Chondrocyte (in vitro differentiated cells): ENCODE results near the gene PCNT. TPM values are rescaled to one million over a fixed set of nuclear protein-coding genes. Genes with fewer than 3 reads are reported as not detected.

ENCODE experiments used
- DNase-seq: peaks from one replicate; pipeline ENCODE4 v3.0.0; 2021; ENCODE audit warnings: mixed read lengths, low spot score
- H3K27ac Mint-ChIP-seq: one replicate; pipeline ENCODE4 v1.8.0; 2021; ENCODE audit warnings: mild to moderate bottlenecking, moderate library complexity, mixed read lengths; ENCODE audit not compliant: unreplicated experiment
- H3K27me3 Mint-ChIP-seq: 2 replicates; pipeline ENCODE4 v1.8.0; 2021; ENCODE audit warnings: low read depth, mixed read lengths
- H3K36me3 Mint-ChIP-seq: 2 replicates; pipeline ENCODE4 v1.8.0; 2021; ENCODE audit warnings: low read depth, mixed read lengths
- H3K4me1 Mint-ChIP-seq: 2 replicates; pipeline ENCODE4 v1.8.0; 2021; ENCODE audit warnings: low read depth, mild to moderate bottlenecking, mixed read lengths
- H3K4me3 Mint-ChIP-seq: one replicate; pipeline ENCODE4 v1.8.0; 2021; ENCODE audit warnings: mild to moderate bottlenecking, moderate library complexity, mixed read lengths; ENCODE audit not compliant: unreplicated experiment
- H3K9me3 Mint-ChIP-seq: 2 replicates; pipeline ENCODE4 v1.8.0; 2021; ENCODE audit warnings: low read depth, mixed read lengths
- total RNA-seq: library from RNA; stranded (reverse); gene quantifications from 3 replicates; pipeline ENCODE4 v1.2.1, GENCODE V29; 2021
- TF ChIP-seq, protein P1 (sequence below): fragments of 200-600 bp; sonication (generic); IDR thresholded peaks from 2 replicates; pipeline ENCODE4 v1.5.0; 2021; ENCODE audit warnings: antibody characterized with exemption, mild to moderate bottlenecking, moderate library complexity

Gene PCNT
- total RNA-seq, 1 donor from 2014 or later, result 29.9 TPM

DNA sequence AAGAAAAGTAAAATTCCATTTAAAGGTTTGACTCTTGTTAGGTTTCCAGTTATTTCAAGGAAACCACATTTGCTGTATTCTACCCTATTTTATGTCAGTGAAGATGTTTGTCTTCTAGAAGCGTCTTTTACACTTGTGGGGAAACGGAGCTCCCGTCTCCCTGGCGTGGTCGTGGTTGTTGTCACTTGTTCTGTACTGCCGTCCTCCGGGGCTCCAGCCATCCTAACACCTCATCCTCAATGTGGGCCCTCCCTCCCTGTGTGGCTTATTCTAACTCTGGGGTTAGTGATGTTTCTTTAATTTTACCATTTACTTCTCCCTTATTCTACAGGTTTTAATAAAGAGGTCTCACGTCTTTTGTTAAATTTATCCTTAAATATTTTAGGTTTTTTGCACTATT lies 82.0 kb downstream of the PCNT start:
- TF ChIP-seq, protein P1, sequence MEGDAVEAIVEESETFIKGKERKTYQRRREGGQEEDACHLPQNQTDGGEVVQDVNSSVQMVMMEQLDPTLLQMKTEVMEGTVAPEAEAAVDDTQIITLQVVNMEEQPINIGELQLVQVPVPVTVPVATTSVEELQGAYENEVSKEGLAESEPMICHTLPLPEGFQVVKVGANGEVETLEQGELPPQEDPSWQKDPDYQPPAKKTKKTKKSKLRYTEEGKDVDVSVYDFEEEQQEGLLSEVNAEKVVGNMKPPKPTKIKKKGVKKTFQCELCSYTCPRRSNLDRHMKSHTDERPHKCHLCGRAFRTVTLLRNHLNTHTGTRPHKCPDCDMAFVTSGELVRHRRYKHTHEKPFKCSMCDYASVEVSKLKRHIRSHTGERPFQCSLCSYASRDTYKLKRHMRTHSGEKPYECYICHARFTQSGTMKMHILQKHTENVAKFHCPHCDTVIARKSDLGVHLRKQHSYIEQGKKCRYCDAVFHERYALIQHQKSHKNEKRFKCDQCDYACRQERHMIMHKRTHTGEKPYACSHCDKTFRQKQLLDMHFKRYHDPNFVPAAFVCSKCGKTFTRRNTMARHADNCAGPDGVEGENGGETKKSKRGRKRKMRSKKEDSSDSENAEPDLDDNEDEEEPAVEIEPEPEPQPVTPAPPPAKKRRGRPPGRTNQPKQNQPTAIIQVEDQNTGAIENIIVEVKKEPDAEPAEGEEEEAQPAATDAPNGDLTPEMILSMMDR, result no peak
- Mint-ChIP-seq H3K27ac (no peak overlapping the region), H3K36me3 (peaks cover 28% of the 10 kb centered on the region)

DNA sequence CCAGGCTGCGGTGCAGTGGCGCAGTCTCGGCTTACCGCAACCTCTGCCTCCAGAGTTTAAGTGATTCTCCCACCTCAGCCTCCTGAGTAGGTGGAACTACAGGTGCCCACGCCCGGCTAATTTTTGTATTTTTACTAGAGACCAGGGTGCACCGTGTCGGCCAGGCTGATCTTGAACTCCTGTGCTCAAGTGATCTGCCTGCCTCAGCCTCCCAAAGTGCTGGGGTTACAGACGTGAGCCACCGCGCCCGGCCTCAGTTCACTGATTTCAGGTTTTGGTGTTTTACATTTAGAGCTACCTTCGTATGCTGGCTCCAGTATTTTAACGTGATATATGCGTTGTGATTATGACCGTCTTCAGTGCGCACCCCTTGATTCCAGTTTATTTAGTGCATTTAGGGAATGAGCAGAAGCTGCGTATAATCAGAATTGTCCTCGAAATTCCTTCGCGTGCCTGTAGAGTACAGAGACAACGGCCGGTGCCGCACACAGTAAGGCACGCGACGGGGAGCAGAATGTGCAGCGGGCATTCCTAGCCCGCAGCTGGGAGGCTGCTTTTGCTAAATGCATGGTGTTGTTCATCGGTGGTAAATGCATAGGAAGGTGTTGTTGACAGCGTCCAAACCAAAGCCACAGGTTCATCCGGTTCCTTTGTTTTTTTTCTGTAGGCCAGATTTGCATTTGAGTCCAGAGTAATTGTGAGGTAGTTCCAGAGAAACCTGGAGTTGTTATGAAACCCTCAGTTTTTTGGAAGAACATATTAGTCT lies 85.9 kb downstream of the PCNT start:
- H3K4me3 Mint-ChIP-seq, result no peak overlapping the region

More for the DNA sequence above, 82.0 kb downstream of the PCNT start:
- no peaks in the 10 kb centered on the region for H3K4me1 Mint-ChIP-seq
- no peaks in the 10 kb centered on the region for H3K9me3 Mint-ChIP-seq
- no peak overlapping the region for H3K4me3 Mint-ChIP-seq
- no peaks in the 10 kb centered on the region for H3K27me3 Mint-ChIP-seq
- peak; percentile 13 for DNase-seq

DNA sequence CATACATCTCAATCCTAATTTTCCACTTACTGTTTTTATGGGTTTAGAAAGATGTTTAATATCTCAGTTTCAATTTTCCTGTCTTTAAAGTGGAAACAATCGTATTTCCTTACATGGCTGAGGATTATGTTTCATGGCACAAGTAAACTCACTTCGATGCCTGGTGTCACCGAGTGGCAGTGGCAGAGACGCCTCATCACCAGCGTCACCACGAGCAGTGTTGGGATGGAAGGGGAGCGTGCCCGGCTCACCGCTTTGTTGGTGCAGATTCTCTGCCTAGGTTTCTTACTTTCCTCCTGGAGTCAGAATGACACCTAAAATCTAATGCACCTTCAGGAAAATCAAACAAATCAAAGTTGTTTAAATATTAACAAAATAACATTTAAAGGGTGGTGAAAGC lies 86.6 kb downstream of the PCNT start:
- TF ChIP-seq, protein P1, result no peak

More for the DNA sequence above, 85.9 kb downstream of the PCNT start:
- no peaks in the 10 kb centered on the region for H3K27me3 Mint-ChIP-seq
- H3K36me3 Mint-ChIP-seq, result peaks cover 13% of the 10 kb centered on the region
- DNase-seq, result peak; percentile 44
- H3K9me3 Mint-ChIP-seq, result no peaks in the 10 kb centered on the region
- H3K4me1 Mint-ChIP-seq, result no peaks in the 10 kb centered on the region
- TF ChIP-seq, protein P1, result no peak
- no peak overlapping the region for H3K27ac Mint-ChIP-seq

DNA sequence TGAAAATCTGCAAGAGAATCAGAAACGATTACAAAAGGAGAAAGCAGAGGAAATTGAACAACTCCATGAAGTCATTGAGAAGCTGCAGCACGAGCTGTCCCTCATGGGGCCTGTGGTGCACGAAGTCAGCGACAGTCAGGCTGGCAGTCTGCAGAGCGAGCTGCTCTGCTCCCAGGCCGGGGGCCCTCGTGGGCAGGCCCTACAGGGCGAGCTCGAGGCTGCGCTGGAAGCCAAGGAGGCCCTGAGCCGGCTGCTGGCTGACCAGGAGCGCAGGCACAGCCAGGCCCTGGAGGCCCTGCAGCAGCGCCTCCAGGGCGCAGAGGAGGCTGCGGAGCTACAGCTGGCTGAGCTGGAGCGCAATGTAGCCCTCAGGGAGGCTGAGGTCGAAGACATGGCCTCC lies 87.3 kb downstream of the PCNT start:
- TF ChIP-seq, protein P1, result no peak
- peak; percentile 80 for DNase-seq
- Mint-ChIP-seq H3K4me1 (no peaks in the 10 kb centered on the region), H3K36me3 (peaks cover 16% of the 10 kb centered on the region), H3K4me3 (no peak overlapping the region), H3K27me3 (no peaks in the 10 kb centered on the region), H3K9me3 (no peaks in the 10 kb centered on the region), H3K27ac (no peak overlapping the region)

More for the DNA sequence above, 86.6 kb downstream of the PCNT start:
- Mint-ChIP-seq H3K27me3 (no peaks in the 10 kb centered on the region), H3K27ac (no peak overlapping the region), H3K4me1 (no peaks in the 10 kb centered on the region), H3K4me3 (no peak overlapping the region), H3K9me3 (no peaks in the 10 kb centered on the region), H3K36me3 (peaks cover 13% of the 10 kb centered on the region)
- DNase-seq, result peak; percentile 29

DNA sequence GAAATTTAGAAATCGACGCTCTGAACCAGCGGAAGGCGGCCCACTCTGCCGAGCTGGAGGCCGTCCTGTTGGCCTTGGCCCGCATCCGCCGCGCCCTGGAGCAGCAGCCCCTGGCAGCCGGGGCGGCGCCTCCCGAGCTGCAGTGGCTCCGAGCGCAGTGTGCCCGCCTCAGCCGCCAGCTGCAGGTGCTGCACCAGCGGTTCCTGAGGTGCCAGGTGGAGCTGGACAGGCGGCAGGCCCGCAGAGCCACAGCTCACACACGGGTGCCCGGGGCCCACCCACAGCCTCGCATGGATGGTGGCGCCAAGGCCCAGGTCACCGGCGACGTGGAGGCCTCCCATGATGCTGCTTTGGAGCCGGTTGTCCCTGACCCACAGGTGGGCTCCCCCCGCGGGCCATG lies 87.7 kb downstream of the PCNT start:
- Mint-ChIP-seq H3K27me3 (no peaks in the 10 kb centered on the region), H3K9me3 (no peaks in the 10 kb centered on the region), H3K36me3 (peaks cover 16% of the 10 kb centered on the region), H3K4me1 (no peaks in the 10 kb centered on the region), H3K27ac (no peak overlapping the region), H3K4me3 (no peak overlapping the region)
- TF ChIP-seq, protein P1, result no peak
- peak; percentile 71 for DNase-seq
